A549 (cell line): ENCODE results near the gene MATN3. TPM values are rescaled to one million over a fixed set of nuclear protein-coding genes. Genes with fewer than 3 reads are reported as not detected.

Experiments
- ATAC-seq, 2 experiments: fragments of 200-7000 bp in 1 of 2; fragments of >200 bp in 1 of 2; cut with Nextera tagmentation in 1 of 2; cut with Tn5 transposase in 1 of 2; 3 replicates each; pipeline versions ENCODE4 v1.8.0 to v1.9.1; 2018 to 2020; ENCODE audit warnings: mild to moderate bottlenecking in 1 of 2, moderate library complexity in 1 of 2
- CTCF ChIA-PET: fragments of 300-600 bp; sonication (Branson Sonifier 250); formaldehyde crosslinking; extraction: SDS; loops from one replicate; lab custom pipeline; 2021; ENCODE audit warnings: antibody characterized with exemption, inconsistent platforms; lab: Yijun Ruan, JAX
- POLR2A ChIA-PET: fragments of 350-600 bp; formaldehyde crosslinking; extraction: SDS; loops from one replicate; lab custom pipeline; 2021; ENCODE audit warnings: antibody characterized with exemption, inconsistent platforms; lab: Yijun Ruan, JAX
- DNase-seq, 2 experiments: peaks; one replicate each; pipeline versions ENCODE4 v3.0.0 to v3.0.0-alpha.2; 2011 to 2016; ENCODE audit warnings: low read depth in 1 of 2, low spot score in 1 of 2
- FAIRE-seq: peaks from 2 replicates; lab custom pipeline; 2011; peaks lifted over from hg19 to GRCh38; lab: Jason Lieb, UNC
- H3K27ac ChIP-seq, 2 experiments: fragments of >200 bp; sonication (Bioruptor Twin); formaldehyde crosslinking; 3 replicates each; pipeline ENCODE4 v1.5.1; 2016 to 2017
- H3K4me1 ChIP-seq: fragments of >200 bp; sonication (Bioruptor Twin); formaldehyde crosslinking; 3 replicates; pipeline ENCODE4 v1.6.1; 2016
- H3K4me2 ChIP-seq: fragments of >200 bp; sonication (Bioruptor Twin); formaldehyde crosslinking; 3 replicates; pipeline ENCODE4 v1.6.1; 2016
- H3K4me3 ChIP-seq: fragments of >200 bp; sonication (Bioruptor Twin); formaldehyde crosslinking; 3 replicates; pipeline ENCODE4 v1.5.1; 2016
- H3K9me3 ChIP-seq: fragments of >200 bp; sonication (Bioruptor Twin); formaldehyde crosslinking; 3 replicates; pipeline ENCODE4 v1.6.1; 2016
- CEBPB ChIP-seq, 2 experiments: fragments of >200 bp in 1 of 2; sonication (Bioruptor Twin) in 1 of 2; formaldehyde crosslinking in 1 of 2; IDR thresholded peaks; 2 replicates each; pipeline ENCODE4 v1.6.1; 2012 to 2016
- EHMT2 ChIP-seq: fragments of 200-600 bp; sonication (generic); IDR thresholded peaks from 2 replicates; pipeline ENCODE4 v1.6.1; 2016; ENCODE audit warnings: antibody characterized with exemption, low read depth, mild to moderate bottlenecking, moderate library complexity
- ESRRA ChIP-seq: fragments of 150-350 bp; IDR thresholded peaks from 2 replicates; pipeline ENCODE4 v1.6.1; 2014; ENCODE audit warnings: mild to moderate bottlenecking, low read length, borderline replicate concordance
- FOSL2 ChIP-seq, 2 experiments: fragments of 450-650 bp in 1 of 2; fragments of >200 bp in 1 of 2; sonication (Bioruptor Twin) in 1 of 2; formaldehyde crosslinking; IDR thresholded peaks; 2 replicates each; pipeline versions ENCODE4 v1.5.0 to v1.6.1; 2016 to 2020; ENCODE audit warnings: mild to moderate bottlenecking in 1 of 2, moderate library complexity in 1 of 2
- JUN ChIP-seq, 2 experiments: fragments of >200 bp; sonication (Bioruptor Twin); formaldehyde crosslinking; IDR thresholded peaks; 2 replicates in 1 of 2; 3 replicates in 1 of 2; pipeline ENCODE4 v1.6.1; 2016 to 2017
- PBX3 ChIP-seq: IDR thresholded peaks from 2 replicates; pipeline ENCODE4 v1.6.1; 2012
- WGBS: methylation state at CpG from one replicate; pipeline ENCODE4 v1.1.6; 2017; ENCODE audit errors: missing lambda C conversion rate; 5-methylcytosine and 5-hydroxymethylcytosine counted together
- polyA plus RNA-seq, 4 experiments: library from polyadenylated mRNA; depleted of rRNA in 3 of 4; stranded (reverse); fragments of >200 nt; fragmentation: RNase III in 1 of 4; extraction: RNeasy Plus Mini Kit Qiagen cat#74134 plus additional on column Dnase treatment in 1 of 4; gene quantifications; 2 replicates in 3 of 4; 3 replicates in 1 of 4; pipeline ENCODE4 v1.2.3, GENCODE V29; 2011 to 2017
- TF ChIP-seq, protein P1 (sequence below): fragments of 450-650 bp; IDR thresholded peaks from 2 replicates; pipeline ENCODE4 v1.6.1; 2014; ENCODE audit warnings: antibody characterized with exemption
- TF ChIP-seq, protein P2 (sequence below): fragments of >200 bp; sonication (Bioruptor Twin); formaldehyde crosslinking; IDR thresholded peaks from 3 replicates; pipeline ENCODE4 v1.6.1; 2016
- TF ChIP-seq, protein P3 (sequence below): fragments of 250-450 bp; sonication (Bioruptor Pico); IDR thresholded peaks from 2 replicates; pipeline ENCODE4 v1.5.0; 2021; ENCODE audit warnings: mild to moderate bottlenecking, moderate library complexity, borderline replicate concordance

The MATN3 gene
- polyA plus RNA-seq, 2 of the 4 experiments (the other 2 are of a cell fraction) = 14.2 to 16.8 TPM

DNA sequence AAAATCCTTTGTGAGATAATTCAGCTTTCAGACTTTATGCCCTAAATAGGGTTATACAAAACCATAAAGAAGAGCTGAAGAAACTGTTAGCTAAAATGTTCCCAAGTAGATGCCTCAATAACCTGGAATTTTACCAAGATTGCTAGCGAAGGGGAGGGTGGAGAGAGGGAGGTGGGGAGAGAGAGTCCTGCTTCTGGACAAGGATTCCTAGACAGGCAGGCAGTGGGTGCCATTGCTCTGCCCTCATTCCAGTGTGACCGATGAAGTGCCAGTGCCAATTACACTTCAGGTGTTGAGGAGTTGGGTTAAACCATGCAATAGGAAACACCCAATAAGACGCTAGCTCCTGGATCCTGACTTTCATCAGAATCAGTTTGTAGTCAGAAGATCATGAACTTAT, 20.9 kb upstream of the MATN3 start (continued):
- TF ChIP-seq, protein P1, sequence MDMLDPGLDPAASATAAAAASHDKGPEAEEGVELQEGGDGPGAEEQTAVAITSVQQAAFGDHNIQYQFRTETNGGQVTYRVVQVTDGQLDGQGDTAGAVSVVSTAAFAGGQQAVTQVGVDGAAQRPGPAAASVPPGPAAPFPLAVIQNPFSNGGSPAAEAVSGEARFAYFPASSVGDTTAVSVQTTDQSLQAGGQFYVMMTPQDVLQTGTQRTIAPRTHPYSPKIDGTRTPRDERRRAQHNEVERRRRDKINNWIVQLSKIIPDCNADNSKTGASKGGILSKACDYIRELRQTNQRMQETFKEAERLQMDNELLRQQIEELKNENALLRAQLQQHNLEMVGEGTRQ = no peak
- TF ChIP-seq, all 56 proteins: peak for 0

GRCh38 chr2:20030224-20030623, 17.8 kb upstream of the MATN3 start:
- ATAC-seq = no peak
- TF ChIP-seq CEBPB (IDR thresholded peaks at IDR 0.05) (peak; percentile 26 to 39; a peak in 2 of 4 replicates), PBX3 (no peak), ESRRA (no peak)
- no peak for FAIRE-seq
- peaks cover 15% of the 10 kb centered on the region; the same call in 2 of the 3 replicates for H3K9me3 ChIP-seq
- H3K27ac ChIP-seq = no peak overlapping the region
- ChIA-PET POLR2A (no interaction called here), CTCF (interaction anchor here (0.9 to 5.6 kb wide), 5 partner anchors 15 to 195 kb away, joined by 3 to 38 read pairs (median 6); partner anchors contain the start of gene SDC1)
- 93% methylated on average over 6 of the region's 6 CpGs for WGBS
- no peak for DNase-seq
- H3K4me3 ChIP-seq = no peak overlapping the region
- H3K4me2 ChIP-seq = no peak overlapping the region
- peaks cover 13% of the 10 kb centered on the region for H3K4me1 ChIP-seq

GRCh38 chr2:20027705-20028434, 15.4 kb upstream of the MATN3 start:
- Histone ChIP-seq H3K4me1 (peaks cover 13% of the 10 kb centered on the region), H3K4me3 (no peak overlapping the region), H3K4me2 (peak overlapping the region; percentile 33), H3K27ac (peak overlapping the region; percentile 8 to 40; a peak in 4 of 6 replicates), H3K9me3 (peaks cover 15% of the 10 kb centered on the region; the same call in 2 of the 3 replicates)
- TF ChIP-seq EHMT2 (no peak), JUN (IDR thresholded peaks at IDR 0.05) (0 out of 5 replicates have a peak, but pooled peaks of 1 of the 2 experiments have one; percentile 38), FOSL2 (IDR thresholded peaks at IDR 0.05) (no peak), FOSL2 (CRISPR knock-in tag; IDR thresholded peaks at IDR 0.05) (0 out of 2 replicates have a peak, but pooled peaks have one; percentile 2)
- TF ChIP-seq, protein P2, sequence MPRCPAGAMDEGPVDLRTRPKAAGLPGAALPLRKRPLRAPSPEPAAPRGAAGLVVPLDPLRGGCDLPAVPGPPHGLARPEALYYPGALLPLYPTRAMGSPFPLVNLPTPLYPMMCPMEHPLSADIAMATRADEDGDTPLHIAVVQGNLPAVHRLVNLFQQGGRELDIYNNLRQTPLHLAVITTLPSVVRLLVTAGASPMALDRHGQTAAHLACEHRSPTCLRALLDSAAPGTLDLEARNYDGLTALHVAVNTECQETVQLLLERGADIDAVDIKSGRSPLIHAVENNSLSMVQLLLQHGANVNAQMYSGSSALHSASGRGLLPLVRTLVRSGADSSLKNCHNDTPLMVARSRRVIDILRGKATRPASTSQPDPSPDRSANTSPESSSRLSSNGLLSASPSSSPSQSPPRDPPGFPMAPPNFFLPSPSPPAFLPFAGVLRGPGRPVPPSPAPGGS = no peak
- TF ChIP-seq, protein P3, sequence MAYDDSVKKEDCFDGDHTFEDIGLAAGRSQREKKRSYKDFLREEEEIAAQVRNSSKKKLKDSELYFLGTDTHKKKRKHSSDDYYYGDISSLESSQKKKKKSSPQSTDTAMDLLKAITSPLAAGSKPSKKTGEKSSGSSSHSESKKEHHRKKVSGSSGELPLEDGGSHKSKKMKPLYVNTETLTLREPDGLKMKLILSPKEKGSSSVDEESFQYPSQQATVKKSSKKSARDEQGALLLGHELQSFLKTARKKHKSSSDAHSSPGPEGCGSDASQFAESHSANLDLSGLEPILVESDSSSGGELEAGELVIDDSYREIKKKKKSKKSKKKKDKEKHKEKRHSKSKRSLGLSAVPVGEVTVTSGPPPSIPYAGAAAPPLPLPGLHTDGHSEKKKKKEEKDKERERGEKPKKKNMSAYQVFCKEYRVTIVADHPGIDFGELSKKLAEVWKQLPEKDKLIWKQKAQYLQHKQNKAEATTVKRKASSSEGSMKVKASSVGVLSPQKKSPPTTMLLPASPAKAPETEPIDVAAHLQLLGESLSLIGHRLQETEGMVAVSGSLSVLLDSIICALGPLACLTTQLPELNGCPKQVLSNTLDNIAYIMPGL = no peak
- WGBS = 73% methylated on average over 3 of the region's 3 CpGs
- ChIA-PET CTCF (interaction anchor here (0.8 to 5.6 kb wide), 6 partner anchors 8 to 102 kb away, joined by 3 to 38 read pairs (median 3); no protein-coding TSS in a partner anchor), POLR2A (interaction anchor here (1.9 kb wide), 1 partner anchor 24 kb away, joined by 12 read pairs; the partner anchor contains the start of gene LAPTM4A)
- FAIRE-seq = no peak
- no peak for ATAC-seq
- no peak for DNase-seq

GRCh38 chr2:20027260-20027677, 14.8 kb upstream of the MATN3 start:
- Histone ChIP-seq H3K4me3 (no peak overlapping the region), H3K27ac (peak overlapping the region; percentile 8 to 40; a peak in 4 of 6 replicates), H3K9me3 (peaks cover 15% of the 10 kb centered on the region; the same call in 2 of the 3 replicates), H3K4me2 (peak overlapping the region; percentile 33), H3K4me1 (peaks cover 13% of the 10 kb centered on the region)
- CTCF ChIA-PET = interaction anchor here (0.8 to 5.6 kb wide), 6 partner anchors 8 to 102 kb away, joined by 3 to 38 read pairs (median 3); no protein-coding TSS in a partner anchor
- TF ChIP-seq JUN (IDR thresholded peaks at IDR 0.05) = 0 out of 5 replicates have a peak, but pooled peaks of 1 of the 2 experiments have one; percentile 33
- TF ChIP-seq, protein P2 = no peak
- POLR2A ChIA-PET = interaction anchor here (1.9 kb wide), 1 partner anchor 25 kb away, joined by 12 read pairs; the partner anchor contains the start of gene LAPTM4A
- peak in 1 of 2 experiments; percentile 76; a peak in 5 of 6 replicates for ATAC-seq
- 29% methylated on average over 4 of the region's 4 CpGs for WGBS
- no peak for FAIRE-seq
- peak in 1 of 2 experiments; percentile 32 for DNase-seq
